K562 (cell line): ENCODE results near the gene HELLS.

Experiments used
- GATA2 ChIP-seq: sonication (generic); formaldehyde crosslinking; IDR thresholded peaks from 2 replicates; pipeline ENCODE4 v1.4.0; 2020; ENCODE audit warnings: mild to moderate bottlenecking, missing genetic modification reagents
- PATZ1 ChIP-seq: fragments of 250-450 bp; sonication (Bioruptor Pico); IDR thresholded peaks from 2 replicates; pipeline ENCODE4 v1.5.0; 2020; ENCODE audit warnings: mild to moderate bottlenecking, borderline replicate concordance
- TEAD4 ChIP-seq, 2 experiments: sonication (generic) in 1 of 2; formaldehyde crosslinking in 1 of 2; IDR thresholded peaks; 2 replicates each; pipeline versions ENCODE4 v1.6.1 to v1.8.0; 2012 to 2022; ENCODE audit warnings: borderline replicate concordance in 1 of 2, inconsistent platforms in 1 of 2, low read length in 1 of 2, mild to moderate bottlenecking in 1 of 2, missing genetic modification reagents in 1 of 2

GRCh38 chr10:94644352-94644751, 98.8 kb downstream of the HELLS start:
- no peak for TF ChIP-seq GATA2
- no peak for TF ChIP-seq PATZ1 (CRISPR knock-in tag)
- TF ChIP-seq TEAD4 (IDR thresholded peaks at IDR 0.05; ENCODE audit: low read length): no peak
- TF ChIP-seq TEAD4 (CRISPR knock-in tag; IDR thresholded peaks at IDR 0.05; ENCODE audit: borderline replicate concordance): no peak
